DMS79 (cell line): ENCODE measurements around the gene PABPC1L2A.
"Not testable (repeated sequence)": the region's sequence is repeated elsewhere in the genome, so short reads cannot be mapped to it uniquely, and the experiment has no call there.

Source experiments
- DNase-seq: peaks from one replicate; lab custom pipeline; 2025; lab: John Stamatoyannopoulos, UW

The PABPC1L2A gene

DNA sequence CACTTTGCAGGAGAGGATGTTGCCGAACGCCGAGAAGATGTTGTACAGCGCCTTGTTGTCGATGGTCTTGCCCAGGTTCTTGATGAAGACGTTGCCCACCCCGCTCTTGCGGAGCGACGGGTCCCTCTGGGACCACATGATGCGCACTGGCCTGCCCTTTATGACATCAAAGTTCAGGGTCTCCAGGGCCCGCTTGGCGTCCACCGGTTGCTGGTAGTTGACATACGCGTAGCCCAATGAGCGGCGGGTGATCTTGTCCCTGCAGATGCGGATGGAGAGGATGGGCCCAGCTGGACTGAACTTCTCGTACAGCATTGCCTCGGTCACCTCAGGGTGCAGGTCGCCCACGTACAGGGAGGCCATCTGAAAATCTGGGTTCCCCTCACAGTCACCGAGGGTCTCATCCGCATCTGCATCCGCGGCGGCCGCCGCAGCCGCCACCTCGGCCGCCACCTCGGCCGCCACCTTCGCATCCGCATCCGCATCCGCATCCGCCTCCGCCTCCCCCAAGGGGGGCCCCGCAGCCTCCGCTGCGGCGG, at the start of gene PABPC1L2A:
Gene PABPC1L2A, minus strand, starts transcription at position 489 of the 539 bp plus-strand sequence. Its CDS starts 126 bp downstream, at position 363.
- not testable (repeated sequence) for DNase-seq

DNA sequence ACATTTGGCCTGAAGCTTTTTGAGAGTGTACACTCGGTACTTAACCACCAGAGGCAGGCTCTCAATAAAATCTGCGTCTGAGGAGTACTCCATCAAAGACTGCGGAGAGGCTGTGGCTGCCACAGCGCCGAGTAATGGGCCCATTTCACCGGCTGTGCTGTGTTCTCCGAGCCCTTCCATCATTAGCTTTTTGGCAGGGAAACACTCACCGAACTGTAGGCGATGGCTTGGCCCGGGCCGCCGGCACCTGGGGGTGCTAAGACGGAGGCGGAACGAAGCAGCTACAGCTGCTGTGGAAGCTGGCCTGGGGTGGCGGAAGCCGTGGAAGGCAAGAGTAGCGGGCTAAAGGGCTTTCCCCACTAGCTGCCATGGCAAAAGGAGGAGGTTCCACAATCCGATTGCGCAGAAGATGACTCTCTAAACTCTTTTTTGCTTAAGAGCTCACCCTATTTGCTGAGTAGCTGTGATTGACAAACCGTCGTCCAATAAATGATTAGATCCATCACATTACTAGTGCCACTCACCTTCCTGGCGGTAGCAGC, 48.5 kb upstream of the PABPC1L2A start:
- DNase-seq: no peak

- no peak for DNase-seq
Measured at GRCh38 chrX:73126240-73126639, 46.9 kb upstream of the PABPC1L2A start.

GRCh38 chrX:73099505-73099904, 20.2 kb upstream of the PABPC1L2A start:
- not testable (repeated sequence) for DNase-seq

DNA sequence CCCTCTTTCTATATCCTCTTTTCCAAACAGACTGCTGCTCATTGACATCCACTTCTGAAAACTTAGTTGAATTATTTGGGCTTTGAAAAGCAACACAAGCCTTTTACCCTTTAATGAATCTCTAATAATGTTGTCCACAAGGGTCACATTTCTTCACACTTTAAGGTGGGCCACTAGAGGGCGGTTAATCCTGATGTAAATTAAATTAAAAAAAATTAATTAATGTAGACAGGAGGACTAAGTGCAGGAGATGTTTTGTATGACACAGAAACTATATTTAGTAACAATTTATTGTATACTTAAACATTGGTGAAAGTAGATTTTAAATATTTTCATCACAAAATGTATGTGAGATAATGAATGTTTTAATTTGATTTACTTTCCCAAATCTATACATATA, 7.5 kb upstream of the PABPC1L2A start:
- DNase-seq: not testable (repeated sequence)

DNA sequence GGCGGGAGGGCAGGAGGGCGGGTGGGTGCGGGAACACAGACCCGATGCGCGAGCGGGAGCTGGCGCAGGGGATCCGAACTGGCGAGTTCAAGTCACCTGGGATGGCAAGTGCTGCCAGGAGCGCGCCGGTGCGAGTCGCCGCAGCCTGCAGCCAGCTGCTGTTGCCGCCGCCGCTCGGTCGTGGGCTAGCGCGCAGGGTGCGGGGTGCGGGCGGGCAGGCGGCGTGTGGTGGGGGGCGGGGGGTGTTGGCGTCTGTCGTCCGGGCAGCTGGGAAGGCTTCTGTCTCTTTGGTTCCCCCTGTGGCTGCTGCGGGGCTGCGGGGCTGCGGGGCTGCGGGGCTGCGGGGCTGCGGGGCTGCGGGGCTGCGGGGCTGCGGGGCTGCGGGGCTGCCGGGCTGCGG, 572 bp upstream of the PABPC1L2A start:
- not testable (repeated sequence) for DNase-seq

- not testable (repeated sequence) for DNase-seq
Measured at GRCh38 chrX:73078597-73078996, 715 bp downstream of the PABPC1L2A start.

GRCh38 chrX:73076838-73077237, 2.5 kb downstream of the PABPC1L2A start:
- no peak for DNase-seq

DNA sequence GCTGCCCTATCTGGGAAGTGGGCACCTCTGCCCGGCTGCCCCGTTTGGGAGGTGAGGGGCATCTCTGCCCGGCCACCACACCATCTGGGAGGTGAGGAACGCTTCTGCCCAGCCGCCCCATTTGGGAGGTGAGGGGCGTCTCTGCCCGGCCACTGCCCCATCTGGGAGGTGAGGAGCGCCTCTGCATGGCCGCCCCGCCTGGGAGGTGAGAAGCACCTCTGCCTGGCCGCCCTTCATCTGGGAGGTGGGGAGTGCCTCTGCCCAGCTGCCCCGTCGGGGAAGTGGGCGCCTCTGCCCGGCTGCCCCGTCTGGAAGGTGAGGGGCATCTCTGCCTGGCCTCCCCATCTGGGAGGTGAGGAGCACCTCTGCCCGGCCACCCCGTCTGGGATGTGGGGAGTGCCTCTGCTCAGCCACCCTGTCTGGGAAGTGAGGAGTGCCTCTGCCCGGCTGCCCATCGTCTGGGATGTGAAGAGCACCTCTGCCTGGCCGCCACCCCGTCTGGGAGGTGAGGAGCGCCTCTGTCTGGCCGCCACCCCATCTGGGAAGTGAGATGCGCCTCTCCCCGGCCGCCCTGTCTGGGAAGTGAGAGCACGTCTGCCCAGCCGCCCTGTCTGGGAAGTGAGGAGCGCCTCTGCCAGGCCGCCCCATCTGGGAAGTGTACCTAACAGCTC, 9.8 kb downstream of the PABPC1L2A start:
- no peak for DNase-seq

DNA sequence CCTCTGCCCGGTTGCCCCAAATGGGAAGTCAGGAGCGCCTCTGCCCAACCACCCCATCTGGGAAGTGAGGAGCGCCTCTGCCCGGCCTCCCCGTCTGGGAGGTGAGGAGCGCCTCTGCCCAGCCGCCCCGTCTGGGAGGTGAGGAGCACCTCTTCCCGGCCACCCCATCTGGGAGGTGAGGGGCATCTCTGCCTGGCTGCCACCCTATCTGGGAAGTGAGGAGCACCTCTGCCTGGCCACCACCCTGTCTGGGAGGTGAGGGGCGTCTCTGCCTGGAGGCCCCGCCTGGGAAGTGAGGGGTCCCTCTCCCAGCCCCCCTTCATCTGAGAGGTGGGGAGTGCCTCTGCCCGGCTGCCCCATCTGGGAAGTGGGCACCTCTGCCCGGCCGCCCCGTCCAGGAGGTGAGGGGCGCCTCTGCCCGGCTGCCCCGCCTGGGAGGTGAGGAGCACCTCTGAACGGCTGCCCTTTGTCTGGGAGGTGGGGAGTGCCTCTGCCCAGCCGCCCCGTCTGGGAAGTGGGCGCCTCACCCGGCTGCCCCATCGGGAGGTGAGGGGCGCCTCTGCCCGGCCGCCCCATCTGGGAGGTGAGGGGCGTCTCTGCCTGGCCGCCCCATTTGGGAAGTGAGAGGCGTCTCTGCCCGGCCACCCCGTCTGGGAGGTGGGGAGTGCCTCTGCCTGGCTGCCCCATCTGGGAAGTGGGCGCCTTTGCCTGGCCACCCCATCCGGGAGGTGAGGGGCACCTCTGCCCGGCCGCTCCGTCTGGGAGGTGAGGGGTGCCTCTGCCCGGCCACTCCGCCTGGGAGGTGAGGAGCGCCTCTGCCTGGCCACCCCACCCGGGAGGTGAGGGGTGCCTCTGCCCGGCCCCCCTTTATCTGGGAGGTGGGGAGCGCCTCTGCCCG, 10.6 kb downstream of the PABPC1L2A start:
- no peak for DNase-seq

GRCh38 chrX:73067761-73068466, 11.4 kb downstream of the PABPC1L2A start:
- not testable (repeated sequence) for DNase-seq

DNA sequence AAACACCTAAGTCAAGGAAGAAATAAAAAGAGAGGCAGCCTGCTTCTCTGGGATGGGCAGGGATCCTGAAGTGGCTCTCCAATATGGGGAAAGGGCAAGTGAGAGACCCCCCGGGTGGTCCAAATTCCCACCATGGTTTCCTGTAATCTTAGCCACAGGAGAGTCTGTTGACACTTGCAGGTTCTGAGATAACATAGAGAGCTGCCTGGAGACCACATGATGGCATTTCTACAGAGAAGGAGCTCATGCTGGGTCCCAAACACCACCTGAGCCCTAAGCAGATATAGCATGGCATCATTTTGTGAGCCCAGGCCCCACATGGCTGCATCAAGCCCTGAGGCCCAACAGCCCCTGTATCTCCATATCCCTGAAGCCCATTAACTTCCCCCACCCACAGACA, 50.4 kb downstream of the PABPC1L2A start:
- no peak for DNase-seq
